HG03469 (cell line): Measurements from ENCODE around the gene MRPL19.

ENCODE experiments used
- ATAC-seq: cut with Tn5 transposase; IDR thresholded peaks from one replicate; pipeline ENCODE4 v1.9.1; 2021; ENCODE audit warnings: mild to moderate bottlenecking, moderate library complexity, moderate number of reproducible peaks; ENCODE audit not compliant: unreplicated experiment

Gene MRPL19

DNA sequence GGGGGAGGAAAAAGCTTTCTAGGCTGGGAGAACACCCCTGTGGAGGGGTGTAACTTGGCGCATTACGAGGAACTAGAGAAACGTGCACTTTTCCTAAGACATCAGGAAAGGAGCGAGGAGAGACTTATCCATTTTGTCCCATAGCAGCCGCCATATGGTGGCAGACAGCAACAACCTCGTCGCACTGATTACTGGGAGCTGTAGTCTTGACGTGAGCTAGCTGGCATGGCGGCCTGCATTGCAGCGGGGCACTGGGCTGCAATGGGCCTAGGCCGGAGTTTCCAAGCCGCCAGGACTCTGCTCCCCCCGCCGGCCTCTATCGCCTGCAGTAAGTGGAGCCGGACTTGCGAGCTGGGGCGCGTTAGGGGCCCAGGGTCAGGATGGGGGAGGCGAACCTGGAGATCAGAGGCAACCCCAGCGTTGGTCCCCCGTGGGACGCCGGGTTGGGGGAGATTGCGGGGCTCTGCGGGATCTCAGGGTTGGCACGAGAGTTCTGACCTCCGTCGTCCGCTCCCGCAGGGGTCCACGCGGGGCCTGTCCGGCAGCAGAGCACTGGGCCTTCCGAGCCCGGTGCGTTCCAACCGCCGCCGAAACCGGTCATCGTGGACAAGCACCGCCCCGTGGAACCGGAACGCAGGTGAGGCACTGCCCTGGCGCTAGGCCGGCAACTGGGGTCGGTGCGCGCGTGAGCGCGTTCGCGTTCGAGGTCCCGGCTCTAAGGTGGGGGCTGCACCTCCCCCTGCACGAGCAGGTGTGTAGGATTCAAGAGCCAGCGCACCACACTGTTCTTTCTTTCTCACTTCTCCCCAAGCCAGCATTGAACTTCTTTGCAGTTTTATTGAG lies at the start of gene MRPL19:
Gene MRPL19, plus strand, starts transcription at position 201 of the 843 bp plus-strand sequence. Its CDS starts 25 bp downstream, at position 226.
- ATAC-seq, result peak; percentile 93

DNA sequence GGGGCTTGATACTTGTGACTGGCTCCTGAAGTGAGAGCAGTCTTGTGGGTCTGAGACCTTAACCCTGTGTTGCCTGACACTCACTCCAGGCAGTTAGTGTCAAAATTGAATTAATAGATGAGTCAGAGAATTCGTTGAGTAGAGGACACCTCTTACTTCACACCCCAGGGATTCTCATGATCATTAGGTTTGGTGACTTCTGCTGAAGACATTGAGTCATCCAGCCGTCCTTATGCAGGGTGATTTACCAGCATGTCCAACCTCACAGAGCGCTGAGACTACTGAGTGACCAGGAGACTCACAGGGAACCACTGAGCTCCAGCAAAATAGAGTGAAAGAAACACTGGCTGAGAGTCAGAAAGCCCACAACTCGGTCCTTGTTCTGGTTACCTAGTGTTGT lies 49.8 kb upstream of the MRPL19 start:
- ATAC-seq, result no peak

DNA sequence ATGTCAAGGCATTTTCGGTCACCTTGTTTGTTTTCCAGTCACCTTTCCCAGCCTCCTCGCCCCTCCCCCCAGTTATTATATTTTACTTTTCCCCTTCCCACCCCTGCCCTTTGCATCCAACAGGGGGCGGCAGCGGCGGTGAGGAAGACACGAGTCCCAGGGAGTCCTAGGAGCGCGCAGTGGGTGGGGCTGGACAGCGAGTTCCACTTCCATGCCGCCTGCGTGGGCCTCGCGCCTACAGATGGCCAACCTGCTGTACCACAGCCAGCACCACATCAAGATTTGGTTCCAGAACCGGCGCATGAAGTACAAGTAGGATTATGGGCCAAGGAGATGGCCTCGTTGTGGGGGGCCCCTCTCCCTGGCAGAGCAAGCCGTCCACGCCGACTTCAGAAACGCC lies 48.6 kb upstream of the MRPL19 start:
- no peak for ATAC-seq

DNA sequence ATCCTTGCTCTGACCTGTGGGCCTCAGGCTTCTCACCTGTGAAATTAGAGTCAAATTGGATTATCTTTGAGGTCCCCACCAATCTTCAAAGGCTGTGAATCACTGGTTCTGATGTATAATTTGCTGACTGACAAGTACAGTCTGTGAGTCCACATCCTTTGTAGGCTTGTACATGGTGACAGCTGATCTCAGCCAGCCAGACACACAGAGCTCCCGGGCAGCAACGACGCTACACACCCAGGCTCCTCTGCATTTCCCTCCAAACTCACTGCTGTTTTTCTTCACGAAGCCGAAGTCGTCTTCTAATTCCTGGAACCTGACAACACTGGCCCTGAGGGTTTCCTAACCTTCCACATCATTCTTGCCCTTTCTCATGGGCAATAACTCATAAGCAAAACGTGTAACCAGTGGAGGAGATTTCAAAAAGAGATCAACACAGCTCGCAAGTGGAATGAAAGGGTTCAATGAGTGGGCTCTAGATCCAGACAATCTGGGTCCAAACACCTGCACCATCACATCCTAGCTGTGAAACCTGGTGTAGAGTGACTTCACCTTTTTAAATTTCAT lies 47.9 kb upstream of the MRPL19 start:
- no peak for ATAC-seq

DNA sequence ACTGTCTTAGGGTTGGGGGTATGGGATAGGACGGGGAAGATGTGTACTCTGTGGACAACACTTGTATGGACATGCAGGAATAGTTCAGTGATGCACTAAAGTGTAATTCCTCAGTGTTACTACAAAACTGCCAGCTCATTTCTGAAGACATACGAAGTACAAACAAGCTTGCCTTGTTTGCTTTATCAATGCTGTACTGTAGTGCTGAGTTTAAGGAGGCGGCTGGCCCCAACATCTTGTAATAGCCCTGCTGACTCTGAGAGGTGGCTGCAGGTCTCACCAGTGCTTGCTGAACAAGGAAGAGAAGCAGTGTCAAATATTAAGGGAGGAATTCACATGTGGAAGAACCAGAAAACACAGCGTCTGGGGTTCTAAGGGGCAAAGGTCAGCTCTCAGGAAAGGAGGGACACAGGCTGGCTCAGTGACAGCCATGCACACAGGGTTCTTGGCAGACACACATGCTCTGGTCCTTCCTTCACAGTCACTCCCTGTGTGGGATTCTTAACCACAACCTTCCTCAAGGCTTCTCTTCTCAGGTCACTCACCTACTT lies 46.0 kb upstream of the MRPL19 start:
- no peak for ATAC-seq

DNA sequence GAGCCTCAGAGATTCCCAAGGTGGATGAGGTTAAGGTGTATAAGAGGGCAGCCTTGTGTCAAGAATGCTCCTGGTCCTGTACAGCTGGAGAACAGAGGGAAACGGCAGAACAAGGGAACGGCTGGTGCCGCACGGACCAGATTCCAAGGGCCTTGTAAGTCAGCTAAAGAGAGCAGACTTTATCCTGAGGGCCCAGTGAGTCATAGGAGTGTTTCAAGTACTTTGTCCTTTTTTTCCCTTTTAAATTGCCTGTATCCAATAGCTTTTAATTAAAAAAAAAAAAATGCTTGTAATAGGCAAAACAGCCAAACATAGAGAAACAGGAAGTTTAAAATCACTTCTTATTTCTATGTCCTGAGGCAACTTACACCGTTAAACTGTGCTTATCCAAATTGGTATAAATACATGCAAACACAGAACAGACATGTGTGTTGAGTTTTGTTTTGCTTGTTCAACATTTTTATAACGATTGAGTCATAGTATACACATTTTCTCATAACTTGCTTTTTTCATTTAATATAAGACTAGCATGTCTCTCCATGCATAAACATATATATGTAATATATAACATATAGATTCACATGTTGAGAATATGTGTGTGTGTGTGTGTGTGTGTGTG lies 43.8 kb upstream of the MRPL19 start:
- no peak for ATAC-seq

DNA sequence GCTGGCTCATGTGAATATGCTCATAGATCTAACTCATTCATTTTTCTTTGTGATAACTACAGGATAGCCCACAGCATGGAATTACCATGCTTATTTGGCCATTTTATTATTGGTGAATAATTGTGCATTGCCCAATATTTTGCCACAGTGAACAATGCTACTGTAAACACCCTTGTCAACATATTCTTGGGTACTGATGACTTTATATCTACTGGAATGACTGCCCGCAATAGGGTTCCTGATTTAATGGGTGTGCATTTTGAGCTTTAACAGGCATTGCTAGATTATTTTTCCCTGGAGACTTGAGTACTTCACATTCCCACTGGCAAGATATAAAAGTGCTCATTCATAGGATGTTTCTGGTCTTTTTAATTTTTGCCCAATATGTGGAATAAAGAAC lies 43.1 kb upstream of the MRPL19 start:
- no peak for ATAC-seq

DNA sequence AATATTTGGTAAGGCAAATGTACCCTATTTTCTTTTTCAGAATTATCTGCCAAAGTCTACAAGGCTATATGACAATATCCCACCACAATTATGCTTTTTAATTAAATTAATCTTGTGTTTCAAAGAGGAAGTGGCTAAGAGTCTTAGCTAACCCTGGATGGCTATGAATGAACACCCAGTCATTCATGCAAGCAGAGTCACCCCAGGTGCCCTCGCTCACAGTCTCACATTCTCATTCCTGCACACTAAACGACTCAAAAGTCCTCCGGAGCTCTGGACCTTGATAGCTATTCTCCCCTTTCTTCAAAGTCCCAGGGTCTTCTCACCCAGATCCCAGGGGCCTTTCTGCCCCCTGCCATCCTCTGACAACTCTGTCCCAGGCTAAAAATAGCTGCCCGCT lies 42.1 kb upstream of the MRPL19 start:
- ATAC-seq, result no peak

DNA sequence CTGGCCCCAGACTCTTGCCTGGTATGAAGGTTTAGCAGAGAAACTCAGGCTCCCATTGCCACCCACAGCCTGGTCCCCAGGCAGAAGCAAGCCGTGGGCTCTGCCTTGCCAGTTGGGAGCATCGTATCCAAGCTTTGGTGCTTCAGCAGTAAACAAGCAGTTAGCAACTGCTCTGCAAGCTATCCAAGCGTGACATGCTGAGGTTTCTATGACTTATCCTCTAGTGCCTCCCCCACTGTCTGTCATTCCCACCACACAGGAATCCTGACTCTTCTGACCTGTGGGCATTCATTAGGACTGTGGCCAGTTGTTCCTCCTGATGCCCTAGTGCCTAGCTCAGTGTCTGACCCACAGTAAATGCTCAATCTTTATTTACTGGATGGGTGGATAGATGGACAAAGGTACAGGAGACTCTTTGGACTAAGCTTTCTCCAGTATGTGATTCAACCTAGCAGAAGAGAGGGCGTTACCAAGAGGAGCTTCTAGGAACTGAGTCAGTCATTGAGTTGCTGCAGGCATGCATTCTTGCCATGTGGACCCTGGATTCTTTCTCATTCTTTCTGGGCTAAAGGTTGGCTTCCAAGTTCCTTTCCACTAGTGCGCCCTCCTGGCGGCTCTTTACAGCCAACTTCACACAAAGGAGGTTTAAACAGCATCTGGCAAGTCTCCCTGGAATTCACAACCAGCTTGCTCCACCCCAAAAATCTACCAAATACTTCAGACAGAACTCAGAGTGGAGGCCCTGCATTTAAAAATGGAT lies 40.6 kb upstream of the MRPL19 start:
- ATAC-seq, result no peak

DNA sequence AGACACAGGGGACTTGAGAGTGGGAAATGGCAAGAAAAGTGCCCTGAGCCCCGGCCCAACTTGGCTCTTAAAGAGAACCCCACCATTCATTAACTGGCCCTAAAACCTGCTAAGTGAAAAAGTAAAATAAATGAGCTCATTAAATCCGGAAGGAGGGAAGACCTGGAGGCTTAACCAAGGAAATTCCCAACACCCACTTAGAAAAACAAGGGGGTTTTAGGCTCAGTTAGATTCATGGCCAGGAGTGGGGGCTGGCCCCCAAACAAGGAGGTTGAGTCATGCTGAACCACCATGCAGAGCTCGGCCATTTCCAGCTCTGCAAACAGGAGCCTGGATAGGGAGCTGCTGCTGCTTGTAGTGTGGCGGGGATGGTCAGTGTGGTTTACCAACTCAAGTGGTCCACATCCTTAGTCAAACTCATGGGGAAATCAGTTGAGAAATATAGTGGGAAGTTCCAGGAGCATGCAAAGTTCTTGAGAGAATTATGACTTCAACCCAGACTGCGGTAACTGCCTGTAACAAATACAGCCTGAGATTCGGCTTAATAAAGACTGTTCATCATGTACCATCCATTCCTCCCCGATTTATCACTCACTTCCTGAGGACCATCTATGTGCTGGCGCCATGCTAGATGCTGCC lies 39.7 kb upstream of the MRPL19 start:
- no peak for ATAC-seq

DNA sequence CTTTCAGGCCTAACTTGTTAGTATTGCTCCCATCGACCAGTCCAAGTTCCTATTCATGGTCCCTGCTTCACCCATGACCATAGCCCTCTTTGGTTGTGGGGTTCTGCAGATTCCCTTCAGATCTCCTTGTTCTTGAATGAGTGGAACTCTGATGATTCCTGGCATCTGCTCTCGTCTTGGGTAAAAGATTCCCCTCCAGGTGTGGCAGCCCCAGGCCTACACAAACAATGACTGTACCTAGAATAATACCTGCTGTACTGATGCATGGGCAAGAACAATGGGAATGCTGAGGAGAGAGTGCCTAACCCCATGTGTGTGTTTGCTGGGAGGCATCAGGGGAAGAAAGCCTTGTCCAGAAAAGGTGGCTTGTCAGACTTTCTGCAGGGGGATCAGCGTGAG lies 39.2 kb upstream of the MRPL19 start:
- ATAC-seq, result no peak

DNA sequence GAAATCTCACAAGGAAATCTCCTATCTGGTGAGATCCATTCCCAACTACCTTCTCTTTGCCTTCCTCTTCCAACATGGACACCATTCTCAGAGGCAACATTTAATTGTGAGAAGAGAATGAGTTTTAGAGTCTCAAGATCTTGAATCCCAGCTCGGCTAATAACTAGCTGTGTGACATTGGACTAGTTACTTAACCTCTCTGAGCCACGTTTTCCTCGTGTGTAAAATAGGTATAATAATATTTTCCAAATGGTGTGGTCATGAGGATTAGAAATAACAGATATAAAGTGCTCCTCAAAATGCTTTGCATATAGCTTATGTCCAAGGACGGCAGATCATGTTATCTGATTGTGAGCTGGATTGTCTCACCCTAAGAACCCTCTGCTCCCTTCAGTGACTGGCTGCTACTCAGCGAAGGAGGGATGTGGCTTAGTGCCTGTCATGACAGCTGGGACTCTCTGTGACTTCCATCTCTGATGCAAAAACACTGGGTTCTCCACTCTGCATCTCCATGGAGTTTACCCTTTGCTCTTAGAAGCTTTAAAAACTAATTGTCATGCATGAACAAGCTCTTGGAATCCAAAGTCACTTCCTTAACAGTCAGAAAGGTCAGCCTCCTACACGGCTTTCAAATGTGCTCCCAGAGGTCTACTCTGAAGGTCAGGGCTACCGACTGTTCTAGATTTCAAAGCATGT lies 38.4 kb upstream of the MRPL19 start:
- ATAC-seq, result no peak

DNA sequence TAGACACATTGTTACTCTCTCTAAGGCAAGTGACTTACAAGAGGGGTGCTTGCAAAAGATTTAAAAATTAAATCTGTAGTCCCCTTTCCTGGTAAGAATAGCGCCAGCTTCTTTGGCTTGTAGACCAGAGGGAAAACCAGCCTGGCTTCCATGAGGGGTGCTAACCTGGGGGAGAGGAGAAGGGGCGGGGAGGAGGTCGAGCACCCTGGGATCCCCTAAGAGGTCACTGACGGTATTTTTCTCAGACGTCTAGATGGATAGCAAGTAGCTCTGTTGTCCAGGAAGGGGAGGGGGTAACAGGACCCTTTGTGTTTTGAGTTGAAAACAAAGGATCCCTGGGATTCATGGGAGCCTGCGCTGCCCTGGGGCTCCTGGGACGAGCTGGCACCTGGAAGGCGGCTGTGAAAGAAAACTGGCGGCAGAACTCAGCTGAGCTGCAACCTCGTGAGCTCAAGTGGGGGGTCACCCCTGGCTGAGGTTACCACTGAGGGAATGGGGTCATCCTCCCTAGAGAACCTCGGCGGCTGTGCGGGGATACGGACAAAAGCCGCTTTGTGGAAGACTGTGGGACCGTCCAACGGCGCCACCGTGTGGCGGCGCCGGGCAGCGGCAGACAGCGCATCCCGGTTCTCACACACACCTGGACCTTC lies 37.8 kb upstream of the MRPL19 start:
- peak; percentile 67 for ATAC-seq

DNA sequence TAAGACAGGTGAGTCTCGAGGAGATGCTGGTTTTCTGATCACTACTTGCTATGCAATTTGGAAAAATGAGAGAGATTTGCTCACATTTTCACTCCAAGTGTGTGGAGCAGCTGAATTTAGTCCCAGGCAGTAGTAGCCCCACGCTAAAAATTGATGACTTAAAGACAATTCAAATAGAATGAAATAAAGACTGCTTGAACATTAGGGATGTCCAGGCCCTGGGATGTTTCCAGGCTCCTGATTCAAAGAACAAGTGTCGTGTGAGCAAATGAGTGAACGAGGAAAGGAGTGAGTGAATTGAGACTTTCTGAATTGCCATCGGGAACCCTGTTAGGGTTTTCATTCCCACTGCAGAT lies 37.3 kb upstream of the MRPL19 start:
- no peak for ATAC-seq

DNA sequence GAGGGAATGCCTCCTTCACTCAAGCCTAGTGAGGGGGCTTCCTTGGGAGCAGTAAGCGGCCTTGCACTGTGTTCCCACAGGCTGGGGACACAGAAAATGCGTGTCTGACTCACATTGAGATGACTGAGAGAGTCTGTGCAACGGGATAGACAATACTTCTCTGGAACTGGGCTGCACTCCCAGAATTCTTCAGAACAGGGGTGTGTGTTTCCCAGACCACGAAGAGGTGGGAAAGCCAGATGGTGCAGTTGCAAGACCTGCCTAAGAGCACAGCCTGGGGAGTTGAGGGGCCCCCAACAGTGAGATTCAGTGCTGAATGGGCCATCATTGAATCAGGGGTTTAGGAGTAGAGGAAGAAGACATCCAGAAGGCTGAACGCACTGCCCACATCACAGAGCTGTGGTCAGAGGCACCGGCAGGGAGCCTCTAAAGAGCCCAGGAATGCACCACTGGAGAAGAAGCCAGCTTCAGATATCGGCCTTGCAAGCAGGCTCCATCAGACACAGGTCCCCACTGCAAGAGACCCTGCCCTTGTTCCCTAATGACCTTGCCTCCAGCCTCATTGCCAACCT lies 36.6 kb upstream of the MRPL19 start:
- no peak for ATAC-seq

DNA sequence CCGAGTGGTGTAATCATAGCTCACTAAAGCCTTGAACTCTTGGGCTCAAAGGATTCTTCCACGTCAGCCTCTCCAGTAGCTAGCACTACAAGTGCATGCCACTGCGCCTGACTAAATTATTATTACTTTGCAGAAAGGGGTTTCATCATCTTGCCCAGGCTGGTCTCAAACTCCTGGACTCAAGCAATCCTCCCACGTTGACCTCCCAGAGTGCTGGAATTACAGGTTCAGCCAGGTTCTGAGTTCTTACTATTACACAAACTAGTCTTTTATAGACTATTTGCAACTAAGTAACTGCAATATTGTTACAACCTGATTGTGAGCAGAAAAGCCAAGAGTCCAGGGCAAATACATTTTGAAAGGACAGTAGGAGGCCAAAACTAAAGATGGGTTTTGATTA lies 35.9 kb upstream of the MRPL19 start:
- ATAC-seq, result no peak

DNA sequence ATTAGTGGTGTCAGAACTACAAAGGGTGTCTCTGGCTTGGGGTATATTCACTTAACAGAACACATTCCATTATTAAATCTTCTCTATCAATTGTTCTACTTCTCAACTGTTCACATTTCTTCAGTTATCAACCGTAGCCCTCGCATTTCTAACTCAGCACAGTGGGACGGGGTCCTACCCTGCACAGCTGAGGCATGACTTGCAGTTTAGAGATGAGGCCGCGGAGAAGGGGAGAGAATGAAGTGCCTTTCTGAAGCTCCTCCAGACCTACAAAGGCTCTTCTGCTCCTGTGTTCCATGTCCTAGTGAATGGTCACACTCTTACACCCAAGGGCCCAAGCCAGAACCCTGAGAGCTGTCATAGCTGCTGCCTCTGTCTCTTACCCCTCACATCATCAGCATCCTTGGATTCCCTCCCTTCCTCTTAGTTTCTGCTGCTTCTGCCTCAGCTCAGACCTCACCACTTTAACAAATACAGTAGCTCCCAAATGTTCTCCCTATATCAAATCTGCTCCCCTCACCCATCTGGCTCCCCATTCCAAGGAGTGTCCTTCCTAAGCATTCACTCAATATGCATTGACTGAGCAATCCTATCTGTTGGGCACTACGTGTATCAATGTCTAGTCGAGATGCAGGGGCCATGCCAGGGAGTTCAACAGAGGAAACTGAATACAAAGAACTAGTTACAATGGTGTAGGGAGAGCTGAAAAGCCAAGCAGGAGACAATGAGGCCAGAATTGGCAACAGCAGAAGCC lies 34.3 kb upstream of the MRPL19 start:
- ATAC-seq, result no peak

DNA sequence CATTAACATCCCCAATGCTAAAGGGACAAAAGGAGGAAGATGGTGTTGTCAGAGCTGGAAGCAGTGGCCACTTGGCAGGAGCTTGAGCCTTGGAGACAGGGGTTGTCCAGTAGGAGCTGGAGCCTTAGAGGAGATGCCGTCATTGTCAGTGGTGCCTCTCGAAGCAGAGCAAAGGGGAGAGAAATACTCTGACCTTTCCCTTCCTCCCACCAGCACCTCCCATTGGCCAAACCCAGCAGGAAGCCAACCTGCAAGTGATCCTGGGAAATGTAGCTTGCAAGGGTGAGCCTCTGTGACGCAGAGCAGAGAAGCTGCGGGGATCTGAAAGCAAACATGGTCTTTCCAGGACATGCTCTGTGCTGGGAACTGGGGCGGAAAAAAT lies 33.7 kb upstream of the MRPL19 start:
- no peak for ATAC-seq
